ENCODE results near the gene USP17L21.
A peak's percentile ranks its signal among the peaks of the same experiment; 100 is the strongest.
"Not testable (repeated sequence)": the region's sequence is repeated elsewhere in the genome, so short reads cannot be mapped to it uniquely, and the experiment has no call there.

USP17L21 gene

GRCh38 chr4:9262572-9262971, at the start of gene USP17L21:
USP17L21 (plus strand) TSS chr4:9262872; CDS start chr4:9262872, 0 bp downstream.
- not testable (repeated sequence) for DNase-seq

GRCh38 chr4:9214701-9215100, 48.0 kb upstream of the USP17L21 start:
- DNase-seq = peak; percentile 0

- DNase-seq = not testable (repeated sequence)
Measured at GRCh38 chr4:9215105-9215504, 47.6 kb upstream of the USP17L21 start, which contains the start of gene USP17L11. USP17L11 (plus strand) TSS chr4:9215405; CDS start chr4:9215405, 0 bp downstream.

- DNase-seq = not testable (repeated sequence)
Measured at GRCh38 chr4:9219852-9220251, 42.8 kb upstream of the USP17L21 start, which contains the start of gene USP17L12. USP17L12 (plus strand) TSS chr4:9220152; CDS start chr4:9220152, 0 bp downstream.

- not testable (repeated sequence) for DNase-seq
Measured at GRCh38 chr4:9224596-9224995, 38.1 kb upstream of the USP17L21 start, which contains the start of gene USP17L13. USP17L13 (plus strand) TSS chr4:9224896; CDS start chr4:9224896, 0 bp downstream.

- peak; percentile 0 for DNase-seq
Measured at GRCh38 chr4:9230249-9230648, 32.4 kb upstream of the USP17L21 start.

- not testable (repeated sequence) for DNase-seq
Measured at GRCh38 chr4:9234085-9234484, 28.6 kb upstream of the USP17L21 start, which contains the start of gene USP17L15. USP17L15 (plus strand) TSS chr4:9234385; CDS start chr4:9234385, 0 bp downstream.

GRCh38 chr4:9238461-9238860, 24.2 kb upstream of the USP17L21 start:
- DNase-seq = not testable (repeated sequence)

GRCh38 chr4:9243579-9243978, 19.1 kb upstream of the USP17L21 start, which contains the start of gene USP17L17:
USP17L17 (plus strand) TSS chr4:9243879; CDS start chr4:9243879, 0 bp downstream.
- not testable (repeated sequence) for DNase-seq

- peak; percentile 1 for DNase-seq
Measured at GRCh38 chr4:9247953-9248680, 14.6 kb upstream of the USP17L21 start, which contains the start of gene USP17L18. USP17L18 (plus strand) TSS chr4:9248630; CDS start chr4:9248630, 0 bp downstream.

GRCh38 chr4:9253078-9253477, 9.6 kb upstream of the USP17L21 start, which contains the start of gene USP17L19:
USP17L19 (plus strand) TSS chr4:9253378; CDS start chr4:9253378, 0 bp downstream.
- not testable (repeated sequence) for DNase-seq

GRCh38 chr4:9257824-9258223, 4.8 kb upstream of the USP17L21 start, which contains the start of gene USP17L20:
USP17L20 (plus strand) TSS chr4:9258124; CDS start chr4:9258124, 0 bp downstream.
- not testable (repeated sequence) for DNase-seq

GRCh38 chr4:9267319-9267718, 4.6 kb downstream of the USP17L21 start, which contains the start of gene USP17L22:
USP17L22 (plus strand) TSS chr4:9267619; CDS start chr4:9267619, 0 bp downstream.
- not testable (repeated sequence) for DNase-seq

- DNase-seq = peak; percentile 3
Measured at GRCh38 chr4:9271719-9272118, 9.0 kb downstream of the USP17L21 start.

Measured in stimulated activated CD4-positive, alpha-beta T cell treated with anti-CD3 and anti-CD28 coated beads, Interleukin-4, amount 100 ng/mL, for 24 hours (primary cell).